IPS DF 6.9 (cell line): ENCODE results near the gene DMD.

Experiments used
- DNase-seq: peaks from one replicate; pipeline ENCODE4 v3.0.0-alpha.2; 2013; ENCODE audit warnings: low read depth, low spot score
- H3K27ac ChIP-seq: one replicate; pipeline ENCODE4 v1.5.1; 2013; ENCODE audit warnings: low read length, control low read depth
- H3K27me3 ChIP-seq: 2 replicates; pipeline ENCODE4 v1.6.1; 2013; ENCODE audit warnings: mild to moderate bottlenecking, low read length; ENCODE audit not compliant: control insufficient read depth, insufficient read depth
- H3K36me3 ChIP-seq: 2 replicates; pipeline ENCODE4 v1.6.1; 2013; ENCODE audit warnings: low read length; ENCODE audit not compliant: control insufficient read depth, insufficient read depth
- H3K4me1 ChIP-seq: 2 replicates; pipeline ENCODE4 v1.6.1; 2013; ENCODE audit warnings: low read length; ENCODE audit not compliant: control insufficient read depth, insufficient read depth
- H3K4me3 ChIP-seq: 2 replicates; pipeline ENCODE4 v1.5.1; 2013; ENCODE audit warnings: mild to moderate bottlenecking, low read length
- H3K9me3 ChIP-seq: 2 replicates; pipeline ENCODE4 v1.6.1; 2013; ENCODE audit warnings: low read length, inconsistent platforms; ENCODE audit not compliant: control insufficient read depth, insufficient read depth
- WGBS: extraction: QIAGEN DNeasy Blood & Tissue Kit; methylation state at CpG from one replicate; pipeline ENCODE4 v1.1.7; 2013; ENCODE audit warnings: mixed read lengths, missing lambda C conversion rate; ENCODE audit not compliant: insufficient read length, insufficient coverage; 5-methylcytosine and 5-hydroxymethylcytosine counted together

DMD gene

GRCh38 chrX:31333165-31333831, 1878.1 kb downstream of the DMD start:
- DNase-seq, result no peak
- Histone ChIP-seq H3K4me3 (no peak overlapping the region), H3K27ac (no peak overlapping the region), H3K4me1 (no peaks in the 10 kb centered on the region), H3K27me3 (no peaks in the 10 kb centered on the region), H3K36me3 (no peaks in the 10 kb centered on the region), H3K9me3 (no peaks in the 10 kb centered on the region)
- WGBS, result 100% methylated on average over 2 of the region's 4 CpGs

- H3K4me3 ChIP-seq, result no peak overlapping the region
- H3K27me3 ChIP-seq, result no peaks in the 10 kb centered on the region
- no peak for DNase-seq
- no peaks in the 10 kb centered on the region for H3K36me3 ChIP-seq
- H3K9me3 ChIP-seq, result no peaks in the 10 kb centered on the region
- WGBS, result no CpG with 5 or more reads among the region's 5 CpGs
- no peaks in the 10 kb centered on the region for H3K4me1 ChIP-seq
- no peak overlapping the region for H3K27ac ChIP-seq
These were observed 1879.4 kb downstream of the DMD start for GRCh38 chrX:31331928-31332327.

GRCh38 chrX:31331015-31331414, 1880.3 kb downstream of the DMD start:
- Histone ChIP-seq H3K4me1 (no peaks in the 10 kb centered on the region), H3K36me3 (no peaks in the 10 kb centered on the region), H3K27ac (no peak overlapping the region), H3K27me3 (no peaks in the 10 kb centered on the region), H3K9me3 (no peaks in the 10 kb centered on the region), H3K4me3 (no peak overlapping the region)
- no peak for DNase-seq
- WGBS, result no CpG with 5 or more reads among the region's 1 CpG

- Histone ChIP-seq H3K9me3 (no peaks in the 10 kb centered on the region), H3K4me1 (no peaks in the 10 kb centered on the region), H3K4me3 (no peak overlapping the region), H3K36me3 (no peaks in the 10 kb centered on the region), H3K27me3 (no peaks in the 10 kb centered on the region), H3K27ac (no peak overlapping the region)
- no CpG with 5 or more reads among the region's 4 CpGs for WGBS
- DNase-seq, result no peak
These were observed 1882.1 kb downstream of the DMD start for GRCh38 chrX:31329298-31329697.

- H3K9me3 ChIP-seq, result no peaks in the 10 kb centered on the region
- no peak overlapping the region for H3K27ac ChIP-seq
- H3K4me3 ChIP-seq, result no peak overlapping the region
- no peaks in the 10 kb centered on the region; the same call in 1 of the 2 replicates for H3K4me1 ChIP-seq
- no peaks in the 10 kb centered on the region for H3K36me3 ChIP-seq
- H3K27me3 ChIP-seq, result no peaks in the 10 kb centered on the region
- WGBS, result no CpG with 5 or more reads among the region's 4 CpGs
- no peak for DNase-seq
These were observed 1887.7 kb downstream of the DMD start for GRCh38 chrX:31323658-31324057.

GRCh38 chrX:31320740-31321139, 1890.6 kb downstream of the DMD start:
- H3K36me3 ChIP-seq, result no peaks in the 10 kb centered on the region
- H3K27me3 ChIP-seq, result no peaks in the 10 kb centered on the region
- no peak overlapping the region for H3K4me3 ChIP-seq
- no peak overlapping the region for H3K27ac ChIP-seq
- no CpG with 5 or more reads among the region's 1 CpG for WGBS
- no peaks in the 10 kb centered on the region for H3K9me3 ChIP-seq
- no peak for DNase-seq
- H3K4me1 ChIP-seq, result no peaks in the 10 kb centered on the region; the same call in 1 of the 2 replicates

GRCh38 chrX:31319586-31319985, 1891.8 kb downstream of the DMD start:
- H3K9me3 ChIP-seq, result no peaks in the 10 kb centered on the region
- no peaks in the 10 kb centered on the region for H3K36me3 ChIP-seq
- H3K27ac ChIP-seq, result no peak overlapping the region
- WGBS, result no CpG with 5 or more reads among the region's 2 CpGs
- H3K4me3 ChIP-seq, result no peak overlapping the region
- no peak for DNase-seq
- no peaks in the 10 kb centered on the region for H3K27me3 ChIP-seq
- H3K4me1 ChIP-seq, result no peaks in the 10 kb centered on the region; the same call in 1 of the 2 replicates

GRCh38 chrX:31318866-31319265, 1892.5 kb downstream of the DMD start:
- H3K27ac ChIP-seq, result no peak overlapping the region
- no peaks in the 10 kb centered on the region for H3K27me3 ChIP-seq
- WGBS, result no CpG with 5 or more reads among the region's 4 CpGs
- no peaks in the 10 kb centered on the region for H3K36me3 ChIP-seq
- H3K4me3 ChIP-seq, result no peak overlapping the region
- DNase-seq, result no peak
- no peaks in the 10 kb centered on the region for H3K9me3 ChIP-seq
- H3K4me1 ChIP-seq, result no peaks in the 10 kb centered on the region; the same call in 1 of the 2 replicates

GRCh38 chrX:31316340-31316991, 1894.9 kb downstream of the DMD start:
- Histone ChIP-seq H3K36me3 (no peaks in the 10 kb centered on the region), H3K9me3 (no peaks in the 10 kb centered on the region), H3K4me3 (no peak overlapping the region), H3K27ac (no peak overlapping the region), H3K27me3 (no peaks in the 10 kb centered on the region), H3K4me1 (no peaks in the 10 kb centered on the region)
- WGBS, result no CpG with 5 or more reads among the region's 2 CpGs
- no peak for DNase-seq

- no peaks in the 10 kb centered on the region for H3K27me3 ChIP-seq
- H3K9me3 ChIP-seq, result no peaks in the 10 kb centered on the region
- no peaks in the 10 kb centered on the region for H3K36me3 ChIP-seq
- no peak overlapping the region for H3K27ac ChIP-seq
- no peak overlapping the region for H3K4me3 ChIP-seq
- no peaks in the 10 kb centered on the region for H3K4me1 ChIP-seq
- no CpG with 5 or more reads among the region's 3 CpGs for WGBS
- DNase-seq, result no peak
These were observed 1896.4 kb downstream of the DMD start for GRCh38 chrX:31314921-31315320.

- H3K4me1 ChIP-seq, result no peaks in the 10 kb centered on the region
- no peak overlapping the region for H3K4me3 ChIP-seq
- WGBS, result no CpG with 5 or more reads among the region's 5 CpGs
- no peak overlapping the region for H3K27ac ChIP-seq
- no peak for DNase-seq
- no peaks in the 10 kb centered on the region for H3K36me3 ChIP-seq
- no peaks in the 10 kb centered on the region for H3K9me3 ChIP-seq
- no peaks in the 10 kb centered on the region for H3K27me3 ChIP-seq
These were observed 1903.4 kb downstream of the DMD start for GRCh38 chrX:31307952-31308351.
